HG03354 (cell line): ENCODE measurements around the gene DYSF.

Source experiments
- ATAC-seq: cut with Tn5 transposase; IDR thresholded peaks from one replicate; pipeline ENCODE4 v1.9.1; 2021; ENCODE audit warnings: mild to moderate bottlenecking; ENCODE audit not compliant: unreplicated experiment, poor library complexity, severe bottlenecking

The DYSF gene

GRCh38 chr2:71589763-71590162 lies 136.4 kb downstream of the DYSF start:
- no peak for ATAC-seq

GRCh38 chr2:71591044-71591443 lies 137.7 kb downstream of the DYSF start:
- no peak for ATAC-seq

- ATAC-seq: no peak
These were observed 138.9 kb downstream of the DYSF start for GRCh38 chr2:71592181-71592711.

GRCh38 chr2:71595569-71595968 lies 142.2 kb downstream of the DYSF start:
- no peak for ATAC-seq

GRCh38 chr2:71596011-71596410 lies 142.7 kb downstream of the DYSF start:
- no peak for ATAC-seq

- no peak for ATAC-seq
These were observed 144.4 kb downstream of the DYSF start for GRCh38 chr2:71597756-71598155.

- no peak for ATAC-seq
These were observed 145.2 kb downstream of the DYSF start for GRCh38 chr2:71598526-71598925.

- ATAC-seq: no peak
These were observed 145.7 kb downstream of the DYSF start for GRCh38 chr2:71599038-71599437.

- ATAC-seq: no peak
These were observed 146.4 kb downstream of the DYSF start for GRCh38 chr2:71599646-71600236.

- ATAC-seq: no peak
These were observed 147.2 kb downstream of the DYSF start for GRCh38 chr2:71600555-71600954.

GRCh38 chr2:71601136-71602114 lies 148.1 kb downstream of the DYSF start:
- no peak for ATAC-seq

GRCh38 chr2:71602115-71602495 lies 148.7 kb downstream of the DYSF start:
- no peak for ATAC-seq

GRCh38 chr2:71602581-71602980 lies 149.2 kb downstream of the DYSF start:
- ATAC-seq: no peak

- ATAC-seq: no peak
These were observed 150.0 kb downstream of the DYSF start for GRCh38 chr2:71603311-71603811.

GRCh38 chr2:71603851-71604725 lies 150.7 kb downstream of the DYSF start:
- no peak for ATAC-seq

GRCh38 chr2:71604726-71605120 lies 151.4 kb downstream of the DYSF start:
- no peak for ATAC-seq

- ATAC-seq: no peak
These were observed 151.8 kb downstream of the DYSF start for GRCh38 chr2:71605173-71605641.

GRCh38 chr2:71605781-71606241 lies 152.4 kb downstream of the DYSF start:
- ATAC-seq: no peak

- ATAC-seq: no peak
These were observed 152.9 kb downstream of the DYSF start for GRCh38 chr2:71606244-71606643.
